Thyroid gland (tissue), 4 donors: Measurements from ENCODE around the gene EIF3C.
"Not testable (repeated sequence)": the region's sequence is repeated elsewhere in the genome, so short reads cannot be mapped to it uniquely, and the experiment has no call there.

Experiments
- POLR2A ChIP-seq, 2 donors: fragments of 450-650 bp; IDR thresholded peaks; one replicate each; pipeline ENCODE4 v1.6.1; 2017; ENCODE audit warnings: antibody characterized with exemption in 2 of 2, mild to moderate bottlenecking in 2 of 2, moderate library complexity in 1 of 2
- TF ChIP-seq, protein P1 (sequence below), 6 experiments: fragments of 200-600 bp in 3 of 6; fragments of 450-650 bp in 3 of 6; sonication (generic) in 3 of 6; IDR thresholded peaks; one replicate each; pipeline ENCODE4 v1.5.1; 2016 to 2019; ENCODE audit warnings: antibody characterized with exemption in 6 of 6, mild to moderate bottlenecking in 2 of 6, inconsistent platforms in 1 of 6, moderate library complexity in 1 of 6

GRCh38 chr16:28746618-28747350 lies 35.5 kb downstream of the EIF3C start:
- TF ChIP-seq, protein P1, sequence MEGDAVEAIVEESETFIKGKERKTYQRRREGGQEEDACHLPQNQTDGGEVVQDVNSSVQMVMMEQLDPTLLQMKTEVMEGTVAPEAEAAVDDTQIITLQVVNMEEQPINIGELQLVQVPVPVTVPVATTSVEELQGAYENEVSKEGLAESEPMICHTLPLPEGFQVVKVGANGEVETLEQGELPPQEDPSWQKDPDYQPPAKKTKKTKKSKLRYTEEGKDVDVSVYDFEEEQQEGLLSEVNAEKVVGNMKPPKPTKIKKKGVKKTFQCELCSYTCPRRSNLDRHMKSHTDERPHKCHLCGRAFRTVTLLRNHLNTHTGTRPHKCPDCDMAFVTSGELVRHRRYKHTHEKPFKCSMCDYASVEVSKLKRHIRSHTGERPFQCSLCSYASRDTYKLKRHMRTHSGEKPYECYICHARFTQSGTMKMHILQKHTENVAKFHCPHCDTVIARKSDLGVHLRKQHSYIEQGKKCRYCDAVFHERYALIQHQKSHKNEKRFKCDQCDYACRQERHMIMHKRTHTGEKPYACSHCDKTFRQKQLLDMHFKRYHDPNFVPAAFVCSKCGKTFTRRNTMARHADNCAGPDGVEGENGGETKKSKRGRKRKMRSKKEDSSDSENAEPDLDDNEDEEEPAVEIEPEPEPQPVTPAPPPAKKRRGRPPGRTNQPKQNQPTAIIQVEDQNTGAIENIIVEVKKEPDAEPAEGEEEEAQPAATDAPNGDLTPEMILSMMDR (IDR thresholded peaks at IDR 0.05) = not testable (repeated sequence)
- not testable (repeated sequence) for TF ChIP-seq POLR2A (IDR thresholded peaks at IDR 0.05)
